Measurements from ENCODE around the gene HSD11B1L.
"Not testable (repeated sequence)": the region's sequence is repeated elsewhere in the genome, so short reads cannot be mapped to it uniquely, and the experiment has no call there.

The HSD11B1L gene

DNA sequence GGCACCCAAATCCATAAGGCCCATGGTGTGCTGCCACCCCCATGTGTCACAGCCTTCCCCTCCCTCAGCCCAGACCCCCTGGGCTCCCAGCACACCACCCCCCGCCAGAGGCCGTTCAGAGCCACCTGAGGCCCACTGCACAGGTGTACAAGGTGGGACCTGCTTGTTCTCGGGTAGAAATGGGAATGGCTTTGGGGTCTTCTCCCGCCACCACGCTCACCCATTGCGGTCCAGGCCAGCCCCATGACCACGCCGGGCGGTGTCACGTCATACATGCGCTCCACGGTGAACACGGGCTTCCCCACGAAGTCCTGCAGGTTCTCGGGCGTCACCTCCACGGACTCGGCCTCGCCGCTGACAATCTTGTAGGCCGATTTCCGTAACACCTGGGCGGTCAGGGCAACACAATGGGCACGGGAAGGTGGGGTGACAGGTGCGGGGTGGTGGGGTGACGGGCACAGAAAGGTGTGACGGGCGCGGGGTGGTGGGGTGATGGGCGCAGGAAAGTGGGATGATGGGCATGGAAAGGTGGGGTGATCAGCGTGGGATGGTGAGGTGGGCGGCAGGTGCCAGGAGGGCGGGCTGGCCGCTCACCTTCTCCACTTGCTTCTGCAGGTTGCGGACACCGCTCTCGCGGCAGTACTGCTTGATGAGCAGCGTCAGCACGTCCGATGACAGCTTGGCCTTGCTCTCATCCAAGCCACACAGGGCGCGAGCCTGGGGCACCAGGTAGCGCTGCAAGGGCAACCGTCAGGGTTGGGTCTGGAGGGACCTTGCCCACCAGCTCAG lies 13.5 kb downstream of the HSD11B1L start:
- H3K27me3 Mint-ChIP-seq: no peaks in the 10 kb centered on the region
- H3K4me3 Mint-ChIP-seq: no peak overlapping the region
- no peaks in the 10 kb centered on the region for H3K9me3 Mint-ChIP-seq
- H3K27ac Mint-ChIP-seq: peak overlapping the region; percentile 25 to 98
- peaks cover 10 to 25% of the 10 kb centered on the region in 2 donors for H3K4me1 Mint-ChIP-seq (ENCODE audit: low read depth in 2 of 2)
- peaks cover 94% of the 10 kb centered on the region for H3K36me3 Mint-ChIP-seq (ENCODE audit: insufficient read depth)
- no peak for ATAC-seq (replicated peaks)
- DNase-seq: no peak

DNA sequence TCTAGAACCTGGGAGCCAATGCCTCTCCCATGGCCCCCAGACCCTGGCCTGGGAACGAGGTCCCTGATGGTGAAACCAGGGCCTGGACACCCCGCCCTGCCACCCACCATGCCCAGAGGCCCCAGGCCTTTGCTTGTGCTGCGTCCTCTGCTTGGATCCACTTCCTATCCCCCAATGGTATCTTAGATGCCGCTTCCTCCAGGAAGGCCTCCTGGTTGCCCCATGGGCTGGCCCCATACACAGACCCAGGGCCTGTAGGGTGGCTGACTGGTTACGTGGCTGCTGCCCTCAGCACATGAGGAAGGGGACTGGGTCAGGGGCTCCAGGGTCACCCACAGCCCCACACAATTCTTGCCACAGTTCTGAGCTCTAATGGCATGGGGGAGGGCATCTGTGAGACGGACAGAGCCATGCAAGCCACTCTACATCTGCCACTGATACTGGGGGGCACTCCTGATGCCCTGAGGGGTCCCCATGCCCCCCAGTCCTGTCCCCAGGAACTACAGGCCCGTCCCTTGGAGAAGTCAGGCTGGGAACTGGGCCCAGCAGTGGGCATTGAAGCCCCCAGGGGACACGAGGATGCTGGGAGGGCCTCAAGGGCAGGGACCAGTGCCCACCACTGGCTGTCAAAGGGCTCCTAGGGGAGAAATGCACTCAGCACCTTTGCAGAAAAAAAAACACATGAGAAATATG lies 14.3 kb downstream of the HSD11B1L start:
- H3K27me3 Mint-ChIP-seq: no peaks in the 10 kb centered on the region
- peaks cover 10 to 21% of the 10 kb centered on the region in 2 donors for H3K4me1 Mint-ChIP-seq (ENCODE audit: low read depth in 2 of 2)
- ATAC-seq (replicated peaks): no peak
- peak overlapping the region in 1 of 2 donors; percentile 19 for H3K4me3 Mint-ChIP-seq
- H3K9me3 Mint-ChIP-seq: no peaks in the 10 kb centered on the region
- DNase-seq: no peak
- H3K27ac Mint-ChIP-seq: peak overlapping the region in 1 of 2 donors; percentile 10
- H3K36me3 Mint-ChIP-seq (ENCODE audit: insufficient read depth): peaks cover 91% of the 10 kb centered on the region

DNA sequence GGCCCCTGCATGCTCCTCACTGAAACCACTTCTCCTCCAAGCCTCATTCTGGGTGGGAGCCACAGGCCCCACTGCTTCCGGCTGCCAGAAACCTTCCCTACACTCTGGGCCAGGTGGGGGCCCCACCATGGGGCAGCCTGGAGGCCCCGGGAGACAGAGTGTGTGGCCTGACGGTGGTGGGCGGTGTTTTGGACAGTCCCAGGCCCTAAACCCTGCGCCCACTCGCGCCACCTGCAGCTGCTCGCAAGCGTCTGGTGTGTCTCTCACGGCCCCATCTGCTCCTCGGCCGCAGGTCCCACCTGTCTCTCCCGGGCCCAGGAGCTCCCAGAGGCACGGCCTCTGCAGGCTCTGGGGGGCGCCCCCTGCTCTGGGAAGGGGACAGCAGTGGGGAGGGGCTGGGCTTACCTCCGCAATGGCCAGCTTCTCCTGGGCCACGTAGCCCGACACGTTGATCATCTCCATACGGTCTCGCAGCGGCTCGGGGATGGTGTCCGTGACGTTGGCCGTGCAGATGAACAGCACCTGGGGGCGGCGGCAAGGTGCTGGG lies 14.9 kb downstream of the HSD11B1L start:
- Mint-ChIP-seq H3K4me1 (ENCODE audit: low read depth in 2 of 2) (peaks cover 4 to 15% of the 10 kb centered on the region in 2 donors), H3K27ac (no peak overlapping the region), H3K4me3 (no peak overlapping the region), H3K36me3 (ENCODE audit: insufficient read depth) (peaks cover 91% of the 10 kb centered on the region), H3K9me3 (no peaks in the 10 kb centered on the region), H3K27me3 (no peaks in the 10 kb centered on the region)
- ATAC-seq (replicated peaks): no peak
- no peak for DNase-seq

DNA sequence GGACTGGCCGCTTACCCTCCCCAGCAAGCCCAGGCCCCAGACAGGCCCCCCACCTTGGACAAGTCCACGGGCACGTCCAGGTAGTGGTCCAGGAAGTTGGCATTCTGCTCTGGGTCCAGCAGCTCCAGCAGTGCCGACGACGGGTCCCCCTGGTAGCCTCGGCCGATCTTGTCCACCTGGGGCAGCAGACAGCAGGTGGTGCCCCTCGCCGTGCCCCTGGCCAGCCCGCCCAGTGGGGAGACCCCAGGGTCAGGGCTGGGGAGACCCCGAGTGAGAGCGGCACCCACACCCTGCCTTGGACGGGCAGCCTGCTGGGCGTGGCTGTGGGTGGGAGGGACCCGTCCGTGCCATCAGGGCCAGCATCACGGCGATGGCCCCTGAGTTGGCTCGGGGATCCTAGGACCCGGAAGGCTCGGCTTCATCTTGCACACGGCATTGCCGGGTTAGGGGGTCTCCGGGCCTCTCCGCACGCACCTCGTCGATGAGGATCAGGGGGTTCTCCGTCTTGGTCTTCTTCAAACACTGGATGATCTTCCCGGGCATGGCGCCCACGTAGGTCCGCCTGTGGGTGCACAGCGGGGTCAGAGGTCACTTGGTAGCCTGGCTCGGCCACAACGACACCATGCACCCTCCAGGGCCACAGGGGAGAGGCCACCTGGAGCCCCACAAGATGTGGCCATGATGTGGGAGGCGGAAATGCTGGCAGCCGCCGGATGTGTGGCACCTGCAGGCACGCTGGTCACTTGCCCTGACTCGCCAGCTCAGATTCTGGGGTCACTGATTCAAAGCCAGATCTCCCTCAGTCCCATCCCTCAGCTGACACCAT lies 15.6 kb downstream of the HSD11B1L start:
- no peak overlapping the region for H3K4me3 Mint-ChIP-seq
- H3K4me1 Mint-ChIP-seq (ENCODE audit: low read depth in 2 of 2): peaks cover 0 to 10% of the 10 kb centered on the region in 2 donors
- H3K27ac Mint-ChIP-seq: peak overlapping the region in 1 of 2 donors; percentile 53

DNA sequence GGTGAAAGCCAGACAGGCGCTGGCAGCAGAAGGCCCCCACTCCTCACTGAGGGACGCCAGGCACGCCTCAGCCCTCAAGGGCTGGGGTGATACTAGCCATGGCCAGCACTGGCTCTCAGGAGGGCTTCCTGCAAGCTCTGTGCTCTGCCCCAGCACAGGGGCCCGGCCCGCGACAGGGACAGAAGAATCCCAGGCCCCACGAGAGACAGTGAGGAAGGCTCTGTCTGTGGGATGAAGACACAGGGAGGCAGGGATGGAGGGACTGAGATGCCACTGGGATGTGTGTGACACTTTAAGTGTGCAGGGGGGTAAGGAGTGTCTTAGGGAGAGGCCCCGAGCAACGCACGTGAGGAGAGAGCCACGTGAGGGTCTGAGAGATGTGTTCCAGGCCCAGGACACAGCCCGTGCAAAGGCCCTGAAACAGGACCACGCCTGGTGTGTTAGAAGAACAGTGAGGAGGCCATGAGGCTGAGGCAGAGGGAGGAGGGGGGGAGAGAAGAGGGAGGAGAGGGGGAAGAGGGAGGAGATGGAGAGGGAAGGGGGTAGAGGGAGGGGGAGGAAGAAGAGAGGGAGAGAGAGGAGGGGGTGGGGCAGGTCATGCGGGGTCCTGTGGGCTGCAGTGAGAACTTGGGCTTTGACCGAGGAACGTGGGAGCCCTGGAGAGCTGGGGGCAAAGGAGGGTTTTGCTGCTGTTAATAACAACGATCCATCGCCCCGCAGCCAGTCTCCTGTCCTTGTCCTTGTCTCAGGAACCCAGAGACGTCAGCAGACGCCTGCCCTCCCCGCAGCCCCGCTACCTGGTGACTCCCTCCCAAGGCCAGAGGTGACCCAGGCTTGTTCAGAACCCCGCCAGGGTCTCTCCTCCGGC lies 16.4 kb downstream of the HSD11B1L start:
- Mint-ChIP-seq H3K4me1 (ENCODE audit: low read depth in 2 of 2) (peaks cover 0 to 9% of the 10 kb centered on the region in 2 donors), H3K27ac (peak overlapping the region in 1 of 2 donors; percentile 53), H3K36me3 (ENCODE audit: insufficient read depth) (peaks cover 88% of the 10 kb centered on the region), H3K9me3 (no peaks in the 10 kb centered on the region), H3K27me3 (no peaks in the 10 kb centered on the region), H3K4me3 (no peak overlapping the region)
- ATAC-seq (replicated peaks) (no peak), DNase-seq (no peak)

More for the DNA sequence above, 15.6 kb downstream of the HSD11B1L start:
- H3K36me3 Mint-ChIP-seq (ENCODE audit: insufficient read depth): peaks cover 92% of the 10 kb centered on the region
- DNase-seq (no peak), ATAC-seq (replicated peaks) (no peak)
- H3K27me3 Mint-ChIP-seq: no peaks in the 10 kb centered on the region
- H3K9me3 Mint-ChIP-seq: no peaks in the 10 kb centered on the region

DNA sequence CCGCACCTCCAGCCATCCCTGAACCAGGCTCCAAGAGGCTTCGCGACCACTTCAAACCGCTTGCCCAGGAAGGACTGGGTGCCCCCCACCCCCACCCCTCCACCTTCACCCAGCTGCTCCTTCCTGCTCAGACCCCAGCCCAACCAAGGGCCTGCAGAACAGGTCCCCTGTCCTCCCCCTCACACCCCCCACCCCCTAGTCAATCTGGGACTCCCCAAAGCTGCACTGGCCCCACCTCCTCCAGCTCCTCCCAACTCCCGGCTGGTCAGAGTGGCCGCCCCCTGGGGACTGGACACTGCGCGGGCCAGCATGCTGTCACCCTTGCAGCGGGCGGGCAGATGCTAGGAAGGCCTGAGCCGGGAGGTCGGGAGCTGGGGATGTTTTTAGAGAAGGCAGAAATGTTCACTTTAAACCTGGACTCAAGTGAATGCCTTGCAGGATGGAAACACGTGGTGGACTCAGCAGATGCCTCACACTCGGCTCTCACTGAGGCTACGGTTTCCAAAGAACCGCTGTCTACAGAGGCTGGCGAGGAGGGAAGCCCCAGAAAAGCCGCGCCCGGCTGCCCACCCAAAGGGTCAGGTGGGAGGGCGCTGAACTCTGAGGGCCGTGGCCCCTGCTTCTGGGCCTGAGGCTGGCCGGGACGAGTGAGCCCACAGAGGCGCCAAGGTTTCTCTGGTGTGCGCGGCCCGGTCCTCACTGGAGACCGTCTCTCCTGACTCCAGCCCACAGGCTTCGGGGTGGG lies 17.2 kb downstream of the HSD11B1L start:
- H3K4me3 Mint-ChIP-seq: no peak overlapping the region
- no peak overlapping the region for H3K27ac Mint-ChIP-seq
- H3K4me1 Mint-ChIP-seq (ENCODE audit: low read depth in 2 of 2): peaks cover 0 to 2% of the 10 kb centered on the region in 2 donors
- no peak for DNase-seq
- no peak for ATAC-seq (replicated peaks)
- H3K9me3 Mint-ChIP-seq: no peaks in the 10 kb centered on the region
- H3K36me3 Mint-ChIP-seq (ENCODE audit: insufficient read depth): peaks cover 86% of the 10 kb centered on the region
- H3K27me3 Mint-ChIP-seq: no peaks in the 10 kb centered on the region

DNA sequence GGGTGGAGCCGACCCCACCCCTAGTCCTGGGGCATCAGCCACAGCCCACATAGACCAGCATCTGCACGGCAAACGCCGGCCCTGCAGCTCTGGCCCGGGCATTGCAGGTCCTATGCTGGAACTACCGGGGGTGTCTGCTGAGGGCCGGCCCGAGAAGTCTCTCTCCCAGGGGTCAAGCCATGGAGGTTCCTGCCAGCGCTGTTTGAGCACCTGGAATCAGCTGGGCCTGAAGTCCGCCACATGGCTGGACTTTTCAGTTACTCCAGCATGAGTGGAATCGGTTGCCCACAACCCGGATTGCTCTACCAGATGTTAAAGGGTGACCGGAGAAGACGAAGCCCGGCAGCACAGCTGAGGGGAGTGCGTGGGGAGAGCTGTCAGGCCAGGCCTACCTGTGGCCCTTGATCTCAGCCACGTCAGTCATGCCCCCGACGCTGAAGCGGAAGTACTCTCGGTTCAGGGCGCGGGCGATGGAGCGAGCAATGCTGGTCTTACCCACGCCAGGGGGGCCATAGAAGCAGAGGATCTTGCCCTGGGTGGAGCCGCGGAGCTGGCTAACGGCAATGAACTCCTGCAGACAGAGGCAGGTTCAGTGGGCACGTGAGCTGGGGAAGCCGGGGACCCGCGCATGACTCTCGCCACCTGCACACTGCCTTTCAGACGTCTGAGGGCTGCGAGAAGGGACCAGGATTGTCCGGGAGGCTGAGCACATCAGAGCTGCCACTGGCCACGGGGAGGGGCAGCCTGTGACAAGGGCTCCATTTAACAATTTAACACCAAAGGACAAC lies 18.0 kb downstream of the HSD11B1L start:
- Mint-ChIP-seq H3K4me1 (ENCODE audit: low read depth in 2 of 2) (peaks cover 0 to 3% of the 10 kb centered on the region in 2 donors), H3K27ac (no peak overlapping the region), H3K9me3 (no peaks in the 10 kb centered on the region), H3K4me3 (no peak overlapping the region), H3K27me3 (no peaks in the 10 kb centered on the region), H3K36me3 (ENCODE audit: insufficient read depth) (peaks cover 86% of the 10 kb centered on the region)
- ATAC-seq (replicated peaks): no peak
- DNase-seq: no peak

DNA sequence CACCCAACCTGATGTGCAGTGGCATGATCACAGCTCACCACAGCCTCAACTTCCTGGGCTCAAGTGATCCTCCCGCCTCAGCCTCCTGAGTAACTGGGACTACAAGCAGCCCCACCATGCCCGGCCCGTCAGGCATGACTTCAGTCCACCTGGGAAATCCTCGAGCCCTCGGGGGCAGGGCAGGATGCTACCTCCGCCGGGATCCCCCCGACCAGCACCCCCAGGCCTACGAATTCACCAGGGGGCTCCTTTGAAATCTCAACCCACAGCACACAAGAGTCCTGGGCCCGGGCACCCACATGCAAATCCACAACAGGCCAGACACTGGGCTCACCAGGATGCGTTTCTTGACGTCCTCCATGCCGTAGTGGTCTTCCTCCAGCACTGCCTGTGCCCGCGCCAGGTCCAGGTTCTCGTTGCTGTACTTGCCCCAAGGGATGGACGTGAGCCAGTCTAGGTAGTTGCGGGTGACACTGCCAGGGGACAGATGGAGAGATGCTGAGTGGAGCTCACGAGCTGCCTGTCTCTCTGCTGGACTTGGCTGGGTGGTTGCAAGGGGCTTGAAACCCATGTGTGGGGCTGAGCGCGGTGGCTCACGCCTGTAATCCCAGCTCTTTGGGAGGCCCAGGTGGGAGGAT lies 19.7 kb downstream of the HSD11B1L start:
- DNase-seq (no peak), ATAC-seq (replicated peaks) (no peak)
- H3K36me3 Mint-ChIP-seq (ENCODE audit: insufficient read depth): peaks cover 85% of the 10 kb centered on the region
- no peaks in the 10 kb centered on the region for H3K27me3 Mint-ChIP-seq
- H3K9me3 Mint-ChIP-seq: no peaks in the 10 kb centered on the region
- H3K4me3 Mint-ChIP-seq: no peak overlapping the region
- peaks cover 0 to 3% of the 10 kb centered on the region in 2 donors for H3K4me1 Mint-ChIP-seq (ENCODE audit: low read depth in 2 of 2)
- peak overlapping the region in 1 of 2 donors; percentile 72 for H3K27ac Mint-ChIP-seq

DNA sequence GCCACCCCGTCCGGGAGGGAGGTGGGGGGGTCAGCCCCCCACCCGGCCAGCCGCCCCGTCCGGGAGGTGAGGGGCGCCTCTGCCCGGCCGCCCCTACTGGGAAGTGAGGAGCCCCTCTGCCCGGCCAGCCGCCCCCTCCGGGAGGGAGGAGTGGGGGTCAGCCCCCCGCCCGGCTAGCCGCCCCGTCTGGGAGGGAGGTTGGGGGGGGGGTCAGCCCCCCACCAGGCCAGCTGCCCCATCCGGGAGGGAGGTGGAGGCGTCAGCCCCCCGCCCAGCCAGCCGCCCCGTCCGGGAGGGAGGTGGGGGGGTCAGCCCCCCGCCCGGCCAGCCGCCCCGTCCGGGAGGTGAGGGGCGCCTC lies 21.2 kb downstream of the HSD11B1L start:
- not testable (repeated sequence) for H3K27me3 Mint-ChIP-seq, H3K9me3 Mint-ChIP-seq, DNase-seq

DNA sequence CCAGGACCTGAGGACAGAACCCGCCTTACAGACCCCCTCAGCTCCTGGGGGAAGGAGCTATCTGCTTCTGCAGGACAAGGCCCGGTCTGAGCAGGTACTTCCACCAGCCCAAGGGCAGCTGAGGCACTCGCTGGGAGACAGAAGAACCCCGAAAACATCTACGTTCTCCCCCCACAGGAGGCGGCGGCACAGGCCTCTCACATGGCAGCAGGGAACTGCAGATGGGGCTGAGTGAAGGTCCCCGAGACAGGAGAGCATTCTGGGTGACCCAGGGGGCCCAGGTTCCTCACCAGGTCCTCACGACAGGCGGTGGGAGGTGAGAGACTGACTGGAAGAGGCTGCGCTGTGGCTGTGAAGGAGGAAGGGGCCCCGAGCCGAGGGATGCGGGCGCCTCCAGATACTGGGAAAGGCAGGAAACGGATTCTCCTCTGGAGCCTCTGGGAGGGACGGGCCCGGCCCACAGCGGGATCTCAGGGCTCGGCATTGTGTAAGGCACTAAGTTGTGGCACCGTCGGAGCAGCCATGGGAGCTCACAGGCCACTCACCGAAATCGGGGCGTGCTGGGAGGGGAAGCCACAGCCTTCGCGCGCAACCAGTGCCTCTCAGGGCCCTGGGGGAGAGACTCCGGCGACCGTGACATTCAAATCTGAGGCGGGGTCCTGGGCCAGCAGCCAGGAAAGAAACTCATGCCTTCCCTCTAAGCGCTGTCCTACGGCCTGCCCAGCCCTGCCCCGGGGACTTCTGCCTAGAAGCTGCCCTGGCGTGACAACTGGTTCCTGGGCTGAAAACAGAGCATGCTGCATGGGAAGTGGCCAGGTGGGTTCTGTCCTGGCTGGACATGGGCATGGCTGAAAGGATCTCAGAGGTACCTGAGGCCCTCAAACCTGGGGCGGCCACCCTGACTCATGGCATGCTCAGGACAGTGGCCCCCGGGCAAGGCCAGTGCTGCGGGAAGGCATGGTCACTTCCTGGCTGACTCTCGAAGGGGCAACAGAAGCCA lies 23.3 kb downstream of the HSD11B1L start:
- no peak for ATAC-seq (replicated peaks)
- H3K4me3 Mint-ChIP-seq: no peak overlapping the region
- no peaks in the 10 kb centered on the region for H3K9me3 Mint-ChIP-seq
- H3K36me3 Mint-ChIP-seq (ENCODE audit: insufficient read depth): peaks cover 82% of the 10 kb centered on the region
- H3K27ac Mint-ChIP-seq: no peak overlapping the region
- DNase-seq: no peak
- peaks cover 0 to 3% of the 10 kb centered on the region in 2 donors for H3K4me1 Mint-ChIP-seq (ENCODE audit: low read depth in 2 of 2)
- H3K27me3 Mint-ChIP-seq: no peaks in the 10 kb centered on the region

More for the DNA sequence above, 21.2 kb downstream of the HSD11B1L start:
- H3K36me3 Mint-ChIP-seq (ENCODE audit: insufficient read depth): peaks cover 84% of the 10 kb centered on the region
- H3K4me1 Mint-ChIP-seq (ENCODE audit: low read depth in 2 of 2); ATAC-seq (replicated peaks); H3K4me3 Mint-ChIP-seq; H3K27ac Mint-ChIP-seq: not testable (repeated sequence)

Measured in effector memory CD8-positive, alpha-beta T cell (primary cell).